GM21515 (cell line): ENCODE data around the gene PDGFC.
"Not testable (repeated sequence)": the region's sequence is repeated elsewhere in the genome, so short reads cannot be mapped to it uniquely, and the experiment has no call there.

Source experiments
- ATAC-seq: cut with Tn5 transposase; IDR thresholded peaks from one replicate; pipeline ENCODE4 v1.9.1; 2021; ENCODE audit not compliant: unreplicated experiment

Gene PDGFC

DNA sequence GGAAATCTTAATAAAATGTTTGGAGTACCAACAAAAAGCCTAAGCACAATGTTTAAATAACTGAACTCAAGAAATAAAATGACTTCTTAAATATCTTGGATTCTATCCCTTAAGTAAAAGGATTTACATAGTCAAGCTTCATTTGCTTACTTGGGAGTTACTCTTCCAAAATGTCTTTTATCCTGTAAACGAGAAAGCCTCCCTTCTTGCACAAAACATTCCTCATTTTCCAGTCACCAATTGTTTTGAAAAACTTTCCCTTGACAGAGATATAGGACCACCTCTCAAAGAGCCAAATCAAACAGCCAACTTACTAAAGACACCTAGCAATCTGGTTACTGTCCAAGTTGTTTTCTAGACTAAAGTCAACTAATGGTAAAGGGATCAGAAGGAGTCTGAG is 18.6 kb downstream of the PDGFC start:
- ATAC-seq: no peak

DNA sequence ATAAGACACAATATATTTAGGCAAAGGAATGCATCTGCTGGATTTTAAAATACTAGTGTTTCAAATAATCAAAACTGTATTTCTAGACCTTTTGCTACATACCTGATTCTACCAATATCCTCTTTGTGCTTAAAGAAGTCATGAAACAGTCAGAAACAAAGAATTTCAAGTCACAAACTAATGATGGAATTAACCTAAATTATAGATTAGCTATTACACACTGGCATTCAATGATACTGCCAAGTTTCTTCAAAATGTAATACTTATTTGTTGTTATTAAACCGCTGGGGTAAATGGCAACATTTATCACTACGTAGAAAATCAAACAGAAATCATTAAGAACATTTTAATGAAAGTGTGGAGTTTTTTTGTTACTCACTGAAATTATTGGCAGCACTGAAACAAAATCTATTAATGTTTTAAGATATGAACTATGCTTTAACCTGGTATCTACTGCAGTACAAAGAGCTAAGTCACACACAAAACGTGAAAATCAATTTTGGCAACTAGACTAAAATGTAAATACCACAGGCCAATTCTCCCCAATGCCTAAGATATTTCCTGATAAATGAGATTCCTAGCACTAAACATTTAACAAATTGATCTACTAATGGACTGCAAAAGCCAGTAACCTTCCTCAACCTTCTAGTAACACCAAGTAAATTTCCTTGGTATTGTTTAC is 19.4 kb downstream of the PDGFC start:
- no peak for ATAC-seq

DNA sequence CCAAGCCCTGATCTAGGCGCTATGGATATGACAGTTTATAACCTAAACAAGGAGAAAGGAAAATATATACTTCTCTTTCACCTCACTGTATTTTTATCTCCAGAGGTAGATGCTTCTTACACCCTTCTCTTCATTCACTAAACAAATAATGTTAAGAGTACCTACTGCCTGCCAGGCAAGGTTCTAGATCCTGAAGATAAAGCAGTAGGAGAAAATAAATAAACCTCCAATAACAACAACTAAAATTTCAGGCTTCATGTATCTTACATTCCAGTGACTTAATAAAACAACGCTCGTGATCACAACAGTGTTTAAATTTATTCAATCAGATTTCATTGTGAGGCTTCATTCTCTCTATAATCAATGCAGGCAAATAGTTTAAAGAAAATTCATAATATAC is 20.7 kb downstream of the PDGFC start:
- ATAC-seq: no peak

DNA sequence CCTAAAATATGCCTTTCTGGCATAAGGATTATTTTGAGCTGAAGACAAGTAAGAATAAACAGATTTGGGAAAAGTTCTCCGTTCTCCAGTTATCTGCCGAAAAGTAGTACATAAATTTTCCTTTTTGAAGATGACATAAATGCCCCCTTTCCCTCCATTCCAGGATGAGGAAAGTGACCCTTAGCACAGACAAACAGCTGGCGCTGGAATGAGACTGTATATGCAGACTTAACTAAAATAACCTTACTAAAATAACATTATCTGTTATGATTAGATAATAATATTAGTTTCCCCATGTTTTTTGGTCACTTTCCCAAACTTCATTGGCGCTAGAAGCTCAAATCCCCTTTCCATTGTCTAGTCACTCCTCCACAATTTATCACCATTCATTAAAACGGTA is 21.5 kb downstream of the PDGFC start:
- no peak for ATAC-seq

DNA sequence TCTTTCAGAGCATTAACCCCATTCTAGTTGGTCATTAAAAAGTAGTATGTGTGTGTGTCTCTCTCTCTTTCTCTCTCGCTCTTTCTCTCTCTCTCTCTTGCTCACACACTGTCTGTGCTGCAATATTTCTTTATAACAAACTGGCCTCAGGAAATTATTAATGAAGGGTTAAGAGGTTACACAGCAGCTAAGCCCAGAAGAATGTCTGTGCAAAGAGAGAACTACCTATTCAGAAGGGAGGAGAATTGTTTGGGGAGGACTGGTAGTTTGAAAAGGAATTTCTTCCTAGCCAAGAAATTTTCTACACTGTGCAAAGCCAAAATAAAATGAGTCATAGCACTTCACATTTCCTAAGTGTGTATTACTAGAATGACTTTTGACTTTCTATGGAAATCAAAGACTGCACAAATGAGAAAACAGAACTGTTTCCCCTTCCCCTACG is 22.2 kb downstream of the PDGFC start:
- ATAC-seq: no peak

DNA sequence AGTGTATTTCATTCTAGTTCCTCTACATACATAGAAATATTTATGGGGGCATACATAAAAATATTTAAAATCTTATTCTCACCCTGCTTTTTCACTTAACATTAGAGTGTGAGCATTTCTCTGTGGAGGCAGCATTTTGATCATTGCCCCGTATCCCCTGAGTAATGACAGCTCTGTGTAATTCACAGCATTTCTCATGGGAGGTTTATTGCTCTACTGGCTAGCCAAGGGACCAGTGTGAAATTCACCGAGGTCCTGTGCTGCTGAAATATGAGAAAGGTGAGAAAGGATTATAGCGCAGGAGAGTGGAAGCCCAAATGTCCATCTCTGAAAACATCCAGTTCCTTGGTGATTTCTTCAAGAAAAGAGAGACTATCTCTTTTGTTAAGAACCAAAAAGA is 22.9 kb downstream of the PDGFC start:
- ATAC-seq: no peak

DNA sequence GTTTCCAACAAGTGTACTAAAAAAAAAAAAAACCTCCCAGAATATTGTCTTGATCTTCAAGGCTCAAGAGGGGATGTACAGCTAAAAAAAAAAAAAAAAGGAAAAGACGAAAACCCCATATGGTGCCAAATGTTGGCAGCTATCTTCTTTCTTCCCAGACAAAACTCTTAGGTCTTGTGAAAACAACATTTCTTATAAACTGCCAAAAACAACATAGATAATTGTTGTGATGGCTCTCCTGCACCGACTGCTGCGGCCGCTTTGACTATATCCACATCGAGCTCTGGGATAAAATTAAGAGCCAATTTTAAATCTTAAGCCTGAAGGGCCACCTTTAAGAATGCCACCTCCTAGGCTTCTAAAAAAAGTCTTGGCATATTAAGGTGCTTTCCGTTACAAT is 23.5 kb downstream of the PDGFC start:
- ATAC-seq: no peak

DNA sequence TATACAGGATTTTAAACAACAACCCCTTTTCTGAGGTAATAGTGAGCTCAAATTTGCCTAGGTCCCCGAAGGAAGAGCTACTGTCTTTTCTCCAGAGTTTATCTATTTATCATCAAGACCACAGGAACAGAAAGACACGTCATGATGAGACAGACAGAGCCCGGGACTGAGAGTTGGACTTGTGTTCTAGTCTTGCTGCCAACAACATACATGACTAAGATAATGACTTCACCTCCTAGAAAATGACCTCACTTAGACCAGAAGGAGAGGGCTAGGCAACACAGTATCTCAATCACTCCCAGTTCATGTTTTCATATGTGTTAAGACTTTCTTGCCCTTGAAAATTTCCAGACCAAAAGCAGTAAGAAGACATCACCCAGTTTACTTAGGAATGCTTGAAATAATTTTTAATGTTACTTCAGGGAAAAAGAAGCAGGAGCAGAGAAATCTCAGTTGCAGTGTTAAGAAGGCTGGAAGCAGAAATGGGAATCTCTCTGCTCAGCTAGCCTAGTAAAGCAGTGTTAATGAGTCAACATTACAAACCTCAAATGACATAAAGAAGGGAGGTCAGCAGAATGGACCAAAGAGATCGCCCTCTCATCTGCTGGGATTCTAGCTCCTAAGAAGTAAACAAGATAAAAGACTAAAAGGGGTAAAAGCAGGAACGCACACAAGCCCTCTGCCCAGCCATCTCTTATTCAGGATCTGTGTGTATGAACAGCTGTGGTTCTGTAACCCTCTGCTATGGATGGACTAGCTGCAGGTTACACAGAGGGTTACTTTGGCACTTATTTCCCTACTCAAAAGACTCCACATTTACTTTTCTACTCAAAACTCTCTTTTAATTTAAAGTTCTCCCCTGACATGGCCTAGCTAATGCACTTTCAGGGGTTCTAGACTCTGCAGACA is 24.8 kb downstream of the PDGFC start:
- no peak for ATAC-seq

DNA sequence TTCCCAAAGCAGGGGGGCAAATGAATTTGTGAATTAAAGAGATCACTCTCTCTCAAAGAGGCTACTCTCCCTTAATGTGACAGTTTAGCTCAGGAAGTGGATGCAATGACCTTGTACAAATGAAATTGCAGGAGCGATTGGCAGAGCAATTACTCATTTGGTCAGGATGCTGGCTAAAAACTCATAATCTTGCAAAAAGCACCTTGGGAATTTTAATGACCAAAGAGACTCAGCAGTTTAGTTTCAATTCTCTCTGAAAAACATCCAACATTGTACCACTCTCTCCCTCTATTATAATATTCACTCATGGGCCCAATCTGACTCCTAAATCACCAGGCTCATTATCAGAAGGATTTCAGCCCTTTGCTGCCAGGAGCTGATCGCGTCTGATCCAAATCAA is 26.1 kb downstream of the PDGFC start:
- no peak for ATAC-seq

DNA sequence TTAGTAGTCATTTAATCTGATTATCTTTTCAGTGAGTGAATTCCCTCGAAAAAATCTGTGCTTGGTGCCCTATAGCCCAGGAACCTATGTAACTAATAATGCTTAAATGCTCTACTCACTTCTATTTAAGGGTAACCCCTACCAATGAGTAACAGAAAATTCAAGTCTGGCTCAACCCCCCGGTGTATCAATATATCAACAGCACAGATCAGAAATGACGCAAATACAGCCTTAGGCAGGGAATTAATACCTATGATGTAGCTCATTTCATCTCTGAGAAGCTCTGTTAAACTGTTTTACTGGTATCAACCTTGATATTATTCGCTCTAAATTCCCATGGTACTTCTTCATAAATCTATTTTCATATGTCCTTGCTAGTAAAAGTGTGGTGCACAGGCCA is 28.6 kb downstream of the PDGFC start:
- no peak for ATAC-seq

DNA sequence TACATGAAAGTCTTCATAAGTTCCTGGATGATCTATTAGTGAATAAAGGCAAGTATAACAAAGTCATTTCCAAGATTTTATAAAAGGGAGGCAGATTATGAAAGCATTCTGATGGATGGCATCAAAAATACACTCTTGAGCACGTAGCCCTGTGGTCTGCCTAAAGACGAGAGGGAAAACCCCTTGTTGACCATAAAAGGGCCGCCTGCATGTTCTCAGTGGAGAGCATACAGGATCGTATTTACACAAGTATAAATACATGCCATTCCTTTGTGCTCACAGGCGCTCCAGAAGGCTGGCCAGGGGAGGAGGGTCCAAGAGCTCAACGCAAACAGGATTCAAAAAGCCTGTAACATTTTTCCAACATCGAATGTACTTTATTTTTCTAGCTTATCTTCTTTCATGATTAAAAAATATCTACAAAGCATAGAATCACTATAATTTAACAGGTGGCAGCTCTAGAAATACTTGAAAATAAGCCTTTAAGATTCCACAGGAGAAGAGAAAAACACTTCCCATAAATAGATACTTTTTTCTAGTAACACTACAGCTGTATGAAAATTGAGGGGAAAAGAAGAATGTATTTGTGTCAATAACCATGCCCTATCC is 29.6 kb downstream of the PDGFC start:
- ATAC-seq: no peak

DNA sequence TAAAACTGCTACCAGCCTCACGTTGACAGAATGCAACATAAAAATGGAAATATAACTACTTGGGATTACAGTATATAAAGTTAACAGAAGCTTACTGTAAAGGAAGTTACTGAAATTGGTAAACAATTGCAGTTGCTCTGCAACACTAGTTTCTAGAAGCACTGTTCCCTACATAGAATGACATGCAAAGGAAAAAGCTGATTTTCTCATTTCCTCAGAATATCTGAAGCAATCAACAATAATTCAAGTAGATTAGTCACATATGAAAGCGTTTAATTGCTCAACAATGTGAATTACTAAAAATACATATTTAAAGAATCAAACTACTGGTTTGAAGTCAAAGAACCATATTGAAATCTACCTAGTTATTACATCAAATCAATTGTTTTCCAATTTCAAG is 31.8 kb downstream of the PDGFC start:
- ATAC-seq: no peak

DNA sequence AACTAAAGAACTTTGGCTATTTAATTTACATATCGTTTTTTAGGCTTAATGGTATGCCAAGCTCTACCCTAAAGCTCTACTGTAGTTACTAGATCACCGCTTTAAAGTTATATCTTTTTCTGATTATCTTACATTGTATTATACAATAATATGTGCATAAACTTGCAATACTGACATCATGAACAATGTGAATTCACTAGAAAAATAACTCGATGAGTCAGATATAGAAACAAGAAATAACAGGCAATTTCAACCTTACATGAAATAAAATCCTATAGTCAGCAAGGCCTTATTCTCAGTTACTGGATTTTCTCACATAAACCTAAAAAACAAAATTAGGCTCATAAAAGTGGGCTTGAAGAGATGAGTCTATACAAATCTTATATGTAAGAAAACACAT is 32.5 kb downstream of the PDGFC start:
- ATAC-seq: no peak

DNA sequence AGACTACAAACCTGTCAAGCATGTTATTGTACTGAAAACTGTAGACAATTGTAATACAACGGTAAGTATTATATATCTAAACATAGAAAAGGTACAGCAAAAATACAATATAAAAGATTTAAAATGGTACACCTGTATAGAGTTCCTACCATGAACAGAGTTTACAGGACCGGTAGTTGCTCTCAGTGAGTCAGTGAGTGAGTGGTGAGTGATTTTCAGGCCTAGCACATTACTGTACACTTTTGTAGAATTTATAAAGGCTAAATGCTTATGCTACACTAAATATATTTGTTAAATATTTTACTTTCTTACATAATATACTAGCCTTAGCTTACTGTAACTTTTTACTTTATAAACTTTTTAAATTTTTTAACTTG is 37.4 kb downstream of the PDGFC start:
- no peak for ATAC-seq

DNA sequence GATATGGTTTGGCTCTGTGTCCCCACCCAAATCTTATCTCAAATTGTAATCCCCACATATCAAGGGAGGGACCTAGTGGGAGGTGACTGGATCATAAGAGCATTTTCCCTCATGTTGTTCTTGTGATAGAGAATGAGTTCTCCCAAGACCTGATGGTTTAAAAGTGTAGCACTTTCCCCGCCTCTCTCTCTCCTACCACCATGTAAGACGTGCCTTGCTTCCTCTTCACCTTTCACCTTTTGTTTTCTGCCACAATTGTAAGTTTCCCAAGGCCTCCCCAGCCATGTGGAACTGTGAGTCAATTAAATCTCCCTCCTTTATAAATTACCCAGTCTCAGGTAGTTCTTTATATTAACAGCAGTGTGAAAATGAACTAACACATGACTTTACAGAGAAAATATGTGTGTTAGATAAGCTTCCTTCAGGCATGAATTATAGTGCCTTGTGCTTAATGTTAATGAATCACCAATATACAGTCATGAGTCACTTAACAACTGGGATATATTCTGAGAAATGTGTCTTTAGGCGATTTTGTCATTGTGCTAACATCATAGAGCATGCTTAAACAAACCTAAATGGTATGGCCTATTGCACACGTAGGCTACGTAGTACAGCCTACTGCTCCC is 37.9 kb downstream of the PDGFC start:
- ATAC-seq: no peak

DNA sequence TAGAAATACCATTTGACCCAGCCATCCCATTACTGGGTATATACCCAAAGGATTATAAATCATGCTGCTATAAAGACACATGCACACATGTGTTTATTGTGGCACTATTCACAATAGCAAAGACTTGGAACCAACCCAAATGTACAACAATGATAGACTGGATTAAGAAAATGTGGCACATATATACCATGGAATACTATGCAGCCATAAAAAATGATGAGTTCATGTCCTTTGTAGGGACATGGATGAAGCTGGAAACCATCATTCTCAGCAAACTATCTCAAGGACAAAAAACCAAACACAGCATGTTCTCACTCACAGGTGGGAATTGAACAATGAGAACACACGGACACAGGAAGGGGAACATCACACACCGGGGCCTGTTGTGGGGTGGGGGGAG is 39.2 kb downstream of the PDGFC start:
- not testable (repeated sequence) for ATAC-seq

DNA sequence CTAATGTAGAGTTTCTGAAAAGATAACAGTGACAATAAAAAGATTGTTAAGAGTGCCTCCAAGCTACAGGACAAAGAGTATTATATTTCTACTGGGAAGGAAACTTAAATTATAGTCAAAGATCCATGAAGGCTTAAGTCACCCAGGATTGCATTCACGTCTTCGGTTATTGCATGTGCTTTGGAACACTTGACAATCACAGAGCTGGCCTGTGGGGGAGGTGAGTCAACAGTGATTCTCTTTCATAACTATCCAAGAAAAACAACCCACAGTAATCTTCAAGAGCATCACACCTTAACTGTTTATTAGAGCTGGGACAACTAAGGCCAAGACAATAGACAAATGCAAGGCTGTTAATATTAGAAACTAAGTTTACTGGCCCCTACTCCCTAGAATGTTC is 40.3 kb downstream of the PDGFC start:
- ATAC-seq: no peak

DNA sequence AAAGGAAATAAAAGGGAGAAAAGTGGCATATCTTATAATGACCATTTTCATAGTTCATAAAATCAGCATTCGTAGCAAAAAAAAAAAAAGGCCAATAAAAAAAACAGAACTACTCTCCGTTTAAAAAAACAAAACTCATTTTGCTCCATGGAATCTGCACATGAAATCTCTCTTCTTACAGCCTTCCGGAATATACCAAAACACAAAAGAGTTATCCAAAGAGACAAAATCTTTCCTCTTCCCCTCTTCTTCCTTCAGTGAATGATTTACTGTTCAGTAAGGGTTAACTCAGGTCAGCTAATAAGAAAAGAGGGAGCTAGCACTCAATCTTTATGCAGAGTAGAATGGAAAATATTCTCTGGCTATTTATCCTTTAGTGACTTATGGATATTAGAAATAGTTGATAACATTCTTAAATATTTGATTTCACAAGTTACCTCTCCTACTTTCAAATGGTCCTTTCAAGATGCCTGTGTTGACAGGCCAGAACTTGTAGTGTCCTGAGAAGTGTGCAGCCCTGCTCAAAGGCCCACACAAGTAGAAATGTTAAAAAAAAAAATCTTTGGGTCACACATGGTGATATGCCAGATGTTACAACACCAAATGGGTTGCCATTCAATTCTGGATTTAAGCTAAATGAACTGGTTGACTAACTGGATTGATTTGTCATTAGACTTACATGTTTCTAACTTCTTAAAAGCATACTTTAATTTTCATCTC is 42.1 kb downstream of the PDGFC start:
- ATAC-seq: no peak

DNA sequence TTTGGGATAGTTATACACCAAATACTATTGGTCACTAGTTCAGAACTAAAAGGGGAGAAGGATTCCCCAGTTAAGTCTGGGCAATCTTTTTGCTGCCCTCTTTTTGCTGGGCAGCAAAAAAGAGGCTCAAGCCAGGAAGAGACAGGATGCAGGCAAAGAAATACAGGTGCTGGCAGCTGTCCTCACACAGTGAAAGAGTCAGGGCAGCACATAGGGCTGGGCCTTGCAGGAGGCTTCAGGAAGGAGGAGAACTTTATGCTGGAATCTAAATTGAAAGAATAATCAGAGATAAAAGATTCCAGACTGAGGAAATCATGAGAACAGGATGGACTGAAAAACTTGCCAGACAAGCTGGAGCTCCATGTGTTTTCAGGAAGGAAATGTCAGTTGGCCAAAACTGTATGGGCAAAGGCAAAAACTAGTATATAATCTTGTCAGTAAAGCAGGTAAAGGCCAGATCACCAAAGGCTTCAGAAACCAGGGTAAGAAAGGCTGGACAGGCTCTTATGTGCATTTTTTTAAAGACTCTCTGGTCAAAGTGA is 46.8 kb downstream of the PDGFC start:
- no peak for ATAC-seq

DNA sequence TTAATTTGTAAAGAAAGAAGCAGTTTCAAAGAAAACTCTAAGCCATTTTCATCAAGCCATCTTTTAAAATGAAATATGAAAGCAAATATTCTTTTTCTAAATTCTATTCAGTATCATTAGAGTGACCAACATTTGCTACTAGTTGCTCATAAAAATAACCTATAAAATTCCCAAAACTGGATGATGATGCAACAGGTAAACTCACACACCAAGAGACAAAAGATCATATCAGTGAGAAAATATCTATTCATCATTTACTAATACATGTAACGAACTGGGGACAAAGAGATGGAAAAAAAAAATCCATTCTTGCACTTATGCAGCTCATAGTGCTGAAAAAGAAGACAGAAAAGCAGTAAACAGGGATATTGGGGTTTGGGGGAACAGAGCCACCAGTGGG is 48.1 kb downstream of the PDGFC start:
- no peak for ATAC-seq

DNA sequence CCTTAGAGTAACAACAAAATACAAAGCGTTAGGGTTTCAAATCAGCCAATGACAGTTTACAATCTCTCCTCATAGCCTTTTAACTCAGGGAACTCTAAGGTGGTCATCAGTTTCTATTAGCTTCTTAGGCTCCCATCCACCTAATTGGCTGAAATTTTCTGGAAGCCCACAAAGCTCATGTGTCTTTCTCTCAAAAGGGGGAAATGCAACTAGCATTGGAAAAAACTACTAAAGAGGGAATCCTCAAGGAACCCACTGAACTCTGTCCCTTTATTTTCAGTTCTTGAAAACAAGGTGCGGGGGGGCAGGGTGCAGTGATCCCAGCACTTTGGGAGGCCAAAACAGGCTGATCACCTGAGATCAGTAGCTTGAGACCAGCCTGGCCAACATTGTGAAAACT is 56.4 kb downstream of the PDGFC start:
- ATAC-seq: no peak
